MM.1S (cell line): ENCODE data around the gene ERI3.

Source experiments
- DNase-seq: peaks from one replicate; pipeline ENCODE4 v3.0.0-alpha.2; 2015
- H2AFZ ChIP-seq: fragments of 300-600 bp; sonication (generic); 2 replicates; pipeline ENCODE4 v1.6.0; 2016; ENCODE audit warnings: antibody characterized with exemption, low read length
- H3F3A ChIP-seq: fragments of 300-600 bp; sonication (generic); 2 replicates; pipeline ENCODE4 v1.6.1; 2016; ENCODE audit warnings: mild to moderate bottlenecking, antibody characterized with exemption, low read length, moderate library complexity, mixed read lengths; ENCODE audit not compliant: insufficient read depth
- H3K27ac ChIP-seq: fragments of 300-600 bp; sonication (generic); 2 replicates; pipeline ENCODE4 v1.5.1; 2016; ENCODE audit warnings: mild to moderate bottlenecking, low read length
- H3K27me3 ChIP-seq: fragments of 300-600 bp; sonication (generic); replicated peaks from 2 replicates; pipeline ENCODE4 v1.6.0; 2016; ENCODE audit warnings: low read length; ENCODE audit not compliant: insufficient read depth
- H3K36me3 ChIP-seq: fragments of 300-600 bp; sonication (generic); replicated peaks from 2 replicates; pipeline ENCODE4 v1.6.1; 2016; ENCODE audit warnings: mild to moderate bottlenecking, low read length, mixed read lengths; ENCODE audit not compliant: insufficient read depth
- H3K4me1 ChIP-seq: fragments of 300-600 bp; sonication (generic); 2 replicates; pipeline ENCODE4 v1.6.1; 2016; ENCODE audit warnings: low read length, mixed read lengths
- H3K4me2 ChIP-seq: fragments of 300-600 bp; sonication (generic); 2 replicates; pipeline ENCODE4 v1.6.0; 2016; ENCODE audit warnings: low read depth, low read length
- H3K4me3 ChIP-seq: fragments of 300-600 bp; sonication (generic); 2 replicates; pipeline ENCODE4 v1.5.1; 2016; ENCODE audit warnings: low read length, mixed read lengths
- H3K79me2 ChIP-seq: fragments of 300-600 bp; sonication (generic); 2 replicates; pipeline ENCODE4 v1.6.1; 2016; ENCODE audit warnings: mixed run types, low read length, mixed read lengths
- H3K9ac ChIP-seq: fragments of 300-600 bp; sonication (generic); 2 replicates; pipeline ENCODE4 v1.6.1; 2016; ENCODE audit warnings: low read length, mixed read lengths
- H3K9me2 ChIP-seq: fragments of 300-600 bp; sonication (generic); replicated peaks from 2 replicates; pipeline ENCODE4 v1.6.1; 2016; ENCODE audit warnings: mild to moderate bottlenecking, low read length, mixed read lengths; ENCODE audit not compliant: insufficient read depth
- H3K9me3 ChIP-seq: fragments of 300-600 bp; sonication (generic); replicated peaks from 2 replicates; pipeline ENCODE4 v1.6.1; 2016; ENCODE audit warnings: mild to moderate bottlenecking, low read length, mixed read lengths; ENCODE audit not compliant: insufficient read depth
- H4K20me1 ChIP-seq: fragments of 300-600 bp; sonication (generic); 2 replicates; pipeline ENCODE4 v1.6.1; 2016; ENCODE audit warnings: mild to moderate bottlenecking, low read length, moderate library complexity, mixed read lengths; ENCODE audit not compliant: insufficient read depth
- CTCF ChIP-seq: fragments of 300-600 bp; sonication (generic); IDR thresholded peaks from 2 replicates; pipeline ENCODE4 v1.5.1; 2016; ENCODE audit warnings: antibody characterized with exemption, low read length, mixed read lengths
- EZH2 ChIP-seq: fragments of 300-600 bp; sonication (generic); optimal IDR thresholded peaks from 2 replicates; pipeline ENCODE3; 2017; ENCODE audit warnings: low read depth, mild to moderate bottlenecking, antibody characterized with exemption, low read length, mixed read lengths
- EZH2phosphoT487 ChIP-seq: fragments of 300-600 bp; sonication (generic); IDR thresholded peaks from 2 replicates; pipeline ENCODE4 v1.6.1; 2018; ENCODE audit warnings: antibody characterized with exemption, low read length

The ERI3 gene

GRCh38 chr1:44261962-44262361 is 93.1 kb downstream of the ERI3 start:
- no peaks in the 10 kb centered on the region for H3K79me2 ChIP-seq
- no peaks in the 10 kb centered on the region for H3K27me3 ChIP-seq
- H3K9me2 ChIP-seq: no peaks in the 10 kb centered on the region
- no peaks in the 10 kb centered on the region for H4K20me1 ChIP-seq
- no peaks in the 10 kb centered on the region for H3K9me3 ChIP-seq
- no peak overlapping the region for H3K27ac ChIP-seq
- H3K36me3 ChIP-seq: no peaks in the 10 kb centered on the region
- TF ChIP-seq EZH2 (no peak), CTCF (no peak), EZH2phosphoT487 (no peak)
- H3K4me3 ChIP-seq: no peak overlapping the region
- no peak for DNase-seq
- no peak overlapping the region for H3K4me2 ChIP-seq
- no peaks in the 10 kb centered on the region for H3F3A ChIP-seq
- H2AFZ ChIP-seq: no peak overlapping the region
- H3K4me1 ChIP-seq: no peaks in the 10 kb centered on the region
- H3K9ac ChIP-seq: no peak overlapping the region

- Histone ChIP-seq H3K4me1 (no peaks in the 10 kb centered on the region), H2AFZ (no peak overlapping the region)
- no peak for TF ChIP-seq EZH2
- TF ChIP-seq EZH2phosphoT487: no peak
- no peak for TF ChIP-seq CTCF
Measured at GRCh38 chr1:44261171-44261817, 93.8 kb downstream of the ERI3 start.

GRCh38 chr1:44260792-44261170 is 94.3 kb downstream of the ERI3 start:
- Histone ChIP-seq H3K4me3 (no peak overlapping the region), H3K9me2 (no peaks in the 10 kb centered on the region), H3K9ac (no peak overlapping the region), H3K36me3 (no peaks in the 10 kb centered on the region), H4K20me1 (no peaks in the 10 kb centered on the region), H3K9me3 (no peaks in the 10 kb centered on the region), H3K79me2 (no peaks in the 10 kb centered on the region), H3K27me3 (no peaks in the 10 kb centered on the region), H3K4me2 (no peak overlapping the region), H3F3A (no peaks in the 10 kb centered on the region), H3K27ac (no peak overlapping the region), H3K4me1 (no peaks in the 10 kb centered on the region), H2AFZ (no peak overlapping the region)
- no peak for TF ChIP-seq EZH2phosphoT487
- no peak for TF ChIP-seq EZH2
- no peak for TF ChIP-seq CTCF
- no peak for DNase-seq

More at GRCh38 chr1:44261171-44261817, 93.8 kb downstream of the ERI3 start:
- DNase-seq: no peak
- Histone ChIP-seq H3K79me2 (no peaks in the 10 kb centered on the region), H3K4me2 (no peak overlapping the region), H3F3A (no peaks in the 10 kb centered on the region), H3K4me3 (no peak overlapping the region), H3K27me3 (no peaks in the 10 kb centered on the region), H3K27ac (no peak overlapping the region), H3K36me3 (no peaks in the 10 kb centered on the region), H3K9ac (no peak overlapping the region), H4K20me1 (no peaks in the 10 kb centered on the region), H3K9me2 (no peaks in the 10 kb centered on the region), H3K9me3 (no peaks in the 10 kb centered on the region)
